Hematopoietic multipotent progenitor cell treated with erythropoietin and hydrocortisone succinate and interleukin-3 and kit ligand, for 4 days (in vitro differentiated cells): Measurements from ENCODE around the gene SYT13.
A peak's percentile ranks its signal among the peaks of the same experiment; 100 is the strongest.

Source experiments
- DNase-seq: peaks from one replicate; pipeline ENCODE4 v3.0.0-alpha.2; 2015

The SYT13 gene

GRCh38 chr11:45245218-45246045 lies 40.7 kb downstream of the SYT13 start:
- DNase-seq, result no peak

- no peak for DNase-seq
These were observed 42.2 kb downstream of the SYT13 start for GRCh38 chr11:45243967-45244366.

GRCh38 chr11:45239733-45240132 lies 46.4 kb downstream of the SYT13 start:
- no peak for DNase-seq

- no peak for DNase-seq
These were observed 47.4 kb downstream of the SYT13 start for GRCh38 chr11:45238724-45239123.

- no peak for DNase-seq
These were observed 48.3 kb downstream of the SYT13 start for GRCh38 chr11:45237711-45238315.

- DNase-seq, result no peak
These were observed 51.7 kb downstream of the SYT13 start for GRCh38 chr11:45234306-45235006.

GRCh38 chr11:45233804-45234170 lies 52.4 kb downstream of the SYT13 start:
- no peak for DNase-seq

GRCh38 chr11:45233121-45233803 lies 52.9 kb downstream of the SYT13 start:
- DNase-seq, result peak; percentile 82

- no peak for DNase-seq
These were observed 53.6 kb downstream of the SYT13 start for GRCh38 chr11:45232341-45233080.

- DNase-seq, result peak; percentile 70
These were observed 56.6 kb downstream of the SYT13 start for GRCh38 chr11:45229401-45230020.

GRCh38 chr11:45227836-45228235 lies 58.3 kb downstream of the SYT13 start:
- no peak for DNase-seq

GRCh38 chr11:45226901-45227300 lies 59.2 kb downstream of the SYT13 start:
- DNase-seq, result no peak

GRCh38 chr11:45225961-45226871 lies 59.9 kb downstream of the SYT13 start:
- no peak for DNase-seq

GRCh38 chr11:45225277-45225676 lies 60.9 kb downstream of the SYT13 start:
- DNase-seq, result no peak

- DNase-seq, result no peak
These were observed 61.4 kb downstream of the SYT13 start for GRCh38 chr11:45224766-45225165.

- DNase-seq, result no peak
These were observed 62.6 kb downstream of the SYT13 start for GRCh38 chr11:45223496-45223895.

- DNase-seq, result no peak
These were observed 66.7 kb downstream of the SYT13 start for GRCh38 chr11:45219411-45219810.

- DNase-seq, result no peak
These were observed 67.4 kb downstream of the SYT13 start for GRCh38 chr11:45218705-45219104.

- DNase-seq, result no peak
These were observed 68.2 kb downstream of the SYT13 start for GRCh38 chr11:45217991-45218390.

GRCh38 chr11:45216901-45217300 lies 69.2 kb downstream of the SYT13 start:
- no peak for DNase-seq

- no peak for DNase-seq
These were observed 70.1 kb downstream of the SYT13 start for GRCh38 chr11:45216031-45216430.
